Neural cell (in vitro differentiated cells): ENCODE measurements around the gene LGSN. TPM values are rescaled to one million over a fixed set of nuclear protein-coding genes. Genes with fewer than 3 reads are reported as not detected.

Source experiments
- H2AFZ ChIP-seq: fragments of 200-600, 300-800 bp; sonication (generic), shearing (Covaris generic); 2 replicates; pipeline ENCODE4 v1.6.0; 2014; ENCODE audit warnings: low read depth, mild to moderate bottlenecking, antibody characterized with exemption, low read length, moderate library complexity
- H3F3A ChIP-seq: fragments of 200-600 bp; shearing (Covaris generic); 2 replicates; pipeline ENCODE4 v1.6.1; 2016; ENCODE audit warnings: mild to moderate bottlenecking, moderate library complexity, mixed read lengths, antibody characterized with exemption, low read length; ENCODE audit not compliant: insufficient read depth, poor library complexity, severe bottlenecking
- H3K27ac ChIP-seq: fragments of 200-600, 300-800 bp; sonication (generic), shearing (Covaris generic); 2 replicates; pipeline ENCODE4 v1.5.1; 2014; ENCODE audit warnings: mild to moderate bottlenecking, low read length, moderate library complexity
- H3K27me3 ChIP-seq: fragments of 300-800, 200-600 bp; sonication (generic), shearing (Covaris generic); 2 replicates; pipeline ENCODE4 v1.6.0; 2014; ENCODE audit warnings: mild to moderate bottlenecking, low read depth, low read length, moderate library complexity; ENCODE audit not compliant: insufficient read depth
- H3K36me3 ChIP-seq: fragments of 300-800, 200-600 bp; sonication (generic), shearing (Covaris generic); 2 replicates; pipeline ENCODE4 v1.5.1; 2014; ENCODE audit warnings: mild to moderate bottlenecking, antibody characterized with exemption, low read length, moderate library complexity; ENCODE audit not compliant: insufficient read depth
- H3K4me2 ChIP-seq: fragments of 300-800, 200-600 bp; sonication (generic), shearing (Covaris generic); 2 replicates; pipeline ENCODE4 v1.6.0; 2014; ENCODE audit warnings: mild to moderate bottlenecking, low read length
- H3K4me3 ChIP-seq: fragments of 300-800, 200-600 bp; sonication (generic), shearing (Covaris generic); 2 replicates; pipeline ENCODE4 v1.5.1; 2014; ENCODE audit warnings: mild to moderate bottlenecking, low read length, moderate library complexity
- H3K79me2 ChIP-seq: fragments of 200-600 bp; shearing (Covaris generic); replicated peaks from 2 replicates; pipeline ENCODE4 v1.6.0; 2014; ENCODE audit warnings: mild to moderate bottlenecking, low read length, moderate library complexity; ENCODE audit not compliant: insufficient read depth
- H3K9ac ChIP-seq: fragments of 300-800, 200-600 bp; sonication (generic), shearing (Covaris generic); 2 replicates; pipeline ENCODE4 v1.6.1; 2016; ENCODE audit warnings: mild to moderate bottlenecking, low read length, mixed read lengths
- H3K9me2 ChIP-seq: fragments of 200-600 bp; shearing (Covaris generic); 2 replicates; pipeline ENCODE4 v1.6.1; 2016; ENCODE audit warnings: mild to moderate bottlenecking, low read length, mixed read lengths; ENCODE audit not compliant: insufficient read depth
- H3K9me3 ChIP-seq: fragments of 200-600, 300-800 bp; sonication (generic), shearing (Covaris generic); 2 replicates; pipeline ENCODE4 v1.6.1; 2016; ENCODE audit warnings: mild to moderate bottlenecking, mixed run types, low read length, moderate library complexity, mixed read lengths
- H4K20me1 ChIP-seq: fragments of 200-600 bp; shearing (Covaris generic); 2 replicates; pipeline ENCODE4 v1.6.1; 2016; ENCODE audit warnings: mild to moderate bottlenecking, mixed run types; ENCODE audit not compliant: insufficient read depth
- EP300 ChIP-seq: fragments of 450-650 bp; conservative IDR thresholded peaks from 2 replicates; pipeline ENCODE4 v1.6.1; 2014; ENCODE audit warnings: antibody characterized with exemption, mild to moderate bottlenecking, moderate library complexity; ENCODE audit not compliant: poor library complexity, severe bottlenecking
- EZH2 ChIP-seq: fragments of 200-600, 300-800 bp; shearing (Covaris generic), sonication (generic); IDR thresholded peaks from 2 replicates; pipeline ENCODE4 v1.6.1; 2014; ENCODE audit warnings: antibody characterized with exemption, low read length, borderline replicate concordance, mild to moderate bottlenecking; ENCODE audit not compliant: insufficient read depth, poor library complexity, severe bottlenecking
- MXI1 ChIP-seq: fragments of 450-650 bp; conservative IDR thresholded peaks from 2 replicates; pipeline ENCODE4 v1.6.1; 2014; ENCODE audit warnings: antibody characterized with exemption, mild to moderate bottlenecking; ENCODE audit not compliant: poor library complexity, severe bottlenecking
- POLR2AphosphoS5 ChIP-seq: IDR thresholded peaks from 2 replicates; pipeline ENCODE4 v1.6.1; 2012
- RAD21 ChIP-seq: fragments of 450-650 bp; conservative IDR thresholded peaks from 2 replicates; pipeline ENCODE4 v1.6.1; 2014; ENCODE audit warnings: antibody characterized with exemption, mild to moderate bottlenecking, moderate library complexity
- SMC3 ChIP-seq: fragments of 450-650 bp; conservative IDR thresholded peaks from 2 replicates; pipeline ENCODE4 v1.6.1; 2014; ENCODE audit warnings: antibody characterized with exemption, mild to moderate bottlenecking, moderate library complexity; ENCODE audit not compliant: poor library complexity
- TAF1 ChIP-seq: IDR thresholded peaks from 2 replicates; pipeline ENCODE4 v1.6.1; 2012; ENCODE audit warnings: low read depth
- polyA plus RNA-seq: library from polyadenylated mRNA; depleted of rRNA; stranded (reverse); fragments of >200 nt; gene quantifications from 2 replicates; pipeline ENCODE4 v1.2.3, GENCODE V29; 2014
- TF ChIP-seq, protein P1 (sequence below): IDR thresholded peaks from 2 replicates; pipeline ENCODE4 v1.6.1; 2012; ENCODE audit warnings: borderline replicate concordance
- TF ChIP-seq, protein P2 (sequence below): fragments of 450-650 bp; IDR thresholded peaks from 2 replicates; pipeline ENCODE4 v1.5.1; 2014; ENCODE audit warnings: antibody characterized with exemption, mild to moderate bottlenecking, moderate library complexity; ENCODE audit not compliant: poor library complexity, severe bottlenecking

Gene LGSN
- polyA plus RNA-seq, 1 donor from 2014 or later, result not detected

DNA sequence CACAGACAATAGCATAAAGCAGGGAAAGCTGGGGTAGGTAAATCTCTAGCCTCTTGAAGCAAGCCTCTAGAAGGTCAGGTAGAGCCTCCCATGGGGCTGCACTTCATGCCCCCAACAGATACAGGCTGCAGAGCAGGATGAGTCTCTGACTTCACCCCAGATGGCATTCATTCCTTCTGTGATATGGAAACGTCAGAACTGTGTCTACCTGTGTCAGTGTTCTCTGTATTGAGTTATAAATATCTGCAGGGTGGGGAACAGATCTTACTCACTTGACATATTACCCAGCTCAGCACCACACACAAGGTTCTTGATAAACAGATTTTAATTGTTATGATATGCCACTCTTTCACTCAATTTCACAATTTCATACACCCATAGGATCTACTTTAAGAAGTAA, 2.1 kb downstream of the LGSN start:
- no peak overlapping the region for H2AFZ ChIP-seq
- H3K9me3 ChIP-seq, result no peaks in the 10 kb centered on the region
- no peaks in the 10 kb centered on the region for H3K79me2 ChIP-seq
- H3K9ac ChIP-seq, result no peak overlapping the region
- no peak overlapping the region for H3K4me2 ChIP-seq
- no peaks in the 10 kb centered on the region for H3K36me3 ChIP-seq
- no peak overlapping the region for H3K27ac ChIP-seq
- no peak overlapping the region for H3K4me3 ChIP-seq
- H4K20me1 ChIP-seq, result no peaks in the 10 kb centered on the region
- TF ChIP-seq RAD21, result no peak
- TF ChIP-seq, protein P1, sequence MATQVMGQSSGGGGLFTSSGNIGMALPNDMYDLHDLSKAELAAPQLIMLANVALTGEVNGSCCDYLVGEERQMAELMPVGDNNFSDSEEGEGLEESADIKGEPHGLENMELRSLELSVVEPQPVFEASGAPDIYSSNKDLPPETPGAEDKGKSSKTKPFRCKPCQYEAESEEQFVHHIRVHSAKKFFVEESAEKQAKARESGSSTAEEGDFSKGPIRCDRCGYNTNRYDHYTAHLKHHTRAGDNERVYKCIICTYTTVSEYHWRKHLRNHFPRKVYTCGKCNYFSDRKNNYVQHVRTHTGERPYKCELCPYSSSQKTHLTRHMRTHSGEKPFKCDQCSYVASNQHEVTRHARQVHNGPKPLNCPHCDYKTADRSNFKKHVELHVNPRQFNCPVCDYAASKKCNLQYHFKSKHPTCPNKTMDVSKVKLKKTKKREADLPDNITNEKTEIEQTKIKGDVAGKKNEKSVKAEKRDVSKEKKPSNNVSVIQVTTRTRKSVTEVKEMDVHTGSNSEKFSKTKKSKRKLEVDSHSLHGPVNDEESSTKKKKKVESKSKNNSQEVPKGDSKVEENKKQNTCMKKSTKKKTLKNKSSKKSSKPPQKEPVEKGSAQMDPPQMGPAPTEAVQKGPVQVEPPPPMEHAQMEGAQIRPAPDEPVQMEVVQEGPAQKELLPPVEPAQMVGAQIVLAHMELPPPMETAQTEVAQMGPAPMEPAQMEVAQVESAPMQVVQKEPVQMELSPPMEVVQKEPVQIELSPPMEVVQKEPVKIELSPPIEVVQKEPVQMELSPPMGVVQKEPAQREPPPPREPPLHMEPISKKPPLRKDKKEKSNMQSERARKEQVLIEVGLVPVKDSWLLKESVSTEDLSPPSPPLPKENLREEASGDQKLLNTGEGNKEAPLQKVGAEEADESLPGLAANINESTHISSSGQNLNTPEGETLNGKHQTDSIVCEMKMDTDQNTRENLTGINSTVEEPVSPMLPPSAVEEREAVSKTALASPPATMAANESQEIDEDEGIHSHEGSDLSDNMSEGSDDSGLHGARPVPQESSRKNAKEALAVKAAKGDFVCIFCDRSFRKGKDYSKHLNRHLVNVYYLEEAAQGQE, result no peak
- TF ChIP-seq MXI1, result no peak
- TF ChIP-seq POLR2AphosphoS5, result no peak
- TF ChIP-seq, protein P2, sequence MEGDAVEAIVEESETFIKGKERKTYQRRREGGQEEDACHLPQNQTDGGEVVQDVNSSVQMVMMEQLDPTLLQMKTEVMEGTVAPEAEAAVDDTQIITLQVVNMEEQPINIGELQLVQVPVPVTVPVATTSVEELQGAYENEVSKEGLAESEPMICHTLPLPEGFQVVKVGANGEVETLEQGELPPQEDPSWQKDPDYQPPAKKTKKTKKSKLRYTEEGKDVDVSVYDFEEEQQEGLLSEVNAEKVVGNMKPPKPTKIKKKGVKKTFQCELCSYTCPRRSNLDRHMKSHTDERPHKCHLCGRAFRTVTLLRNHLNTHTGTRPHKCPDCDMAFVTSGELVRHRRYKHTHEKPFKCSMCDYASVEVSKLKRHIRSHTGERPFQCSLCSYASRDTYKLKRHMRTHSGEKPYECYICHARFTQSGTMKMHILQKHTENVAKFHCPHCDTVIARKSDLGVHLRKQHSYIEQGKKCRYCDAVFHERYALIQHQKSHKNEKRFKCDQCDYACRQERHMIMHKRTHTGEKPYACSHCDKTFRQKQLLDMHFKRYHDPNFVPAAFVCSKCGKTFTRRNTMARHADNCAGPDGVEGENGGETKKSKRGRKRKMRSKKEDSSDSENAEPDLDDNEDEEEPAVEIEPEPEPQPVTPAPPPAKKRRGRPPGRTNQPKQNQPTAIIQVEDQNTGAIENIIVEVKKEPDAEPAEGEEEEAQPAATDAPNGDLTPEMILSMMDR, result no peak
- TF ChIP-seq EZH2, result no peak
- TF ChIP-seq SMC3, result no peak
- no peak for TF ChIP-seq TAF1
- TF ChIP-seq EP300, result no peak
- no peaks in the 10 kb centered on the region for H3F3A ChIP-seq
- no peaks in the 10 kb centered on the region for H3K27me3 ChIP-seq
- H3K9me2 ChIP-seq, result no peaks in the 10 kb centered on the region

DNA sequence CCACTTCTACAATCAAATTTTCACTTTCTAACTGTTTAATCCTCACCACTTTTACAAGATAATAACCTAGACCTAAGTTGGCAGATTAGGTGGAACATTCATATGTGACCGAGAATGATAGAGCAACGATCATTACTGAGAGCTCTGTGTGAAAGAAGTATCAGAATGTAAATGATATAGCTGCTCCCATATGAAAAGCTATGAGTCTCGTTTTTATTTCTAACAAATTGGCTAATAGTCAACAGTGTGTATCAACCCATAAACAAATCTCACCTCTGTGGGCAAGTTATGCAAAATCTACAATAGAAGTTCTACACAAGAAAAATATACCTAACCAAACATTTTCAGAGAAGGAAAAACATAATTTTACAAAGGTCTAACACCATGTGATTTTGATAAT, 3.7 kb downstream of the LGSN start:
- Histone ChIP-seq H2AFZ (no peak overlapping the region), H3K79me2 (no peaks in the 10 kb centered on the region), H3K4me2 (no peak overlapping the region), H3K36me3 (no peaks in the 10 kb centered on the region), H3F3A (no peaks in the 10 kb centered on the region), H3K4me3 (no peak overlapping the region), H3K9ac (no peak overlapping the region), H3K27me3 (no peaks in the 10 kb centered on the region), H3K27ac (no peak overlapping the region), H3K9me2 (no peaks in the 10 kb centered on the region), H3K9me3 (no peaks in the 10 kb centered on the region), H4K20me1 (no peaks in the 10 kb centered on the region)
- TF ChIP-seq, protein P1, result no peak
- no peak for TF ChIP-seq MXI1
- TF ChIP-seq TAF1, result no peak
- no peak for TF ChIP-seq SMC3
- TF ChIP-seq, protein P2, result no peak
- no peak for TF ChIP-seq EP300
- no peak for TF ChIP-seq RAD21
- TF ChIP-seq POLR2AphosphoS5, result no peak
- TF ChIP-seq EZH2, result no peak
